Naive B cell (primary cell): ENCODE results near the gene TMX3. TPM values are rescaled to one million over a fixed set of nuclear protein-coding genes. Genes with fewer than 3 reads are reported as not detected.

Source experiments
- ATAC-seq, 2 donors: fragments of 150-1000 bp; cut with Tn5 transposase; 2 replicates each; pipeline ENCODE4 v1.10.0; 2021; ENCODE audit warnings: low read depth in 2 of 2, mild to moderate bottlenecking in 2 of 2, moderate library complexity in 2 of 2
- DNase-seq: peaks from one replicate; pipeline ENCODE4 v3.0.0; 2022
- H3K27ac Mint-ChIP-seq, 6 donors: one replicate each; pipeline ENCODE4 v1.8.0; 2020 to 2022; ENCODE audit warnings: mild to moderate bottlenecking in 6 of 6, mixed read lengths in 6 of 6, moderate library complexity in 5 of 6, inconsistent platforms in 2 of 6
- H3K27me3 Mint-ChIP-seq, 3 donors: one replicate each; pipeline ENCODE4 v1.8.0; 2021 to 2022; ENCODE audit warnings: mixed read lengths in 3 of 3, mild to moderate bottlenecking in 1 of 3
- H3K36me3 Mint-ChIP-seq, 2 donors: one replicate each; pipeline ENCODE4 v1.8.0; 2020 to 2022; ENCODE audit warnings: mixed read lengths in 2 of 2, inconsistent platforms in 1 of 2, mild to moderate bottlenecking in 1 of 2
- H3K4me1 Mint-ChIP-seq, 3 donors: one replicate each; pipeline ENCODE4 v1.8.0; 2020 to 2022; ENCODE audit warnings: mixed read lengths in 3 of 3, inconsistent platforms in 1 of 3, mild to moderate bottlenecking in 1 of 3, moderate library complexity in 1 of 3
- H3K4me3 Mint-ChIP-seq, 8 donors: one replicate each; pipeline ENCODE4 v1.8.0; 2020 to 2022; ENCODE audit warnings: mild to moderate bottlenecking in 8 of 8, mixed read lengths in 8 of 8, moderate library complexity in 8 of 8, inconsistent platforms in 2 of 8
- H3K9me3 Mint-ChIP-seq, 7 donors: one replicate each; pipeline ENCODE4 v1.8.0; 2020 to 2022; ENCODE audit warnings: mixed read lengths in 7 of 7, mild to moderate bottlenecking in 5 of 7, inconsistent platforms in 2 of 7, moderate library complexity in 1 of 7
- polyA plus RNA-seq, 6 donors: library from polyadenylated mRNA; unstranded; fragments of 300-500 nt; fragmentation: Illumina TruSeq; gene quantifications; one replicate each; pipeline ENCODE4 v1.2.3, GENCODE V29; 2021; ENCODE audit warnings: low read depth in 6 of 6

The TMX3 gene
- polyA plus RNA-seq, 6 donors from 2014 or later: 15.3 to 27.7 (median 21.6) TPM

DNA sequence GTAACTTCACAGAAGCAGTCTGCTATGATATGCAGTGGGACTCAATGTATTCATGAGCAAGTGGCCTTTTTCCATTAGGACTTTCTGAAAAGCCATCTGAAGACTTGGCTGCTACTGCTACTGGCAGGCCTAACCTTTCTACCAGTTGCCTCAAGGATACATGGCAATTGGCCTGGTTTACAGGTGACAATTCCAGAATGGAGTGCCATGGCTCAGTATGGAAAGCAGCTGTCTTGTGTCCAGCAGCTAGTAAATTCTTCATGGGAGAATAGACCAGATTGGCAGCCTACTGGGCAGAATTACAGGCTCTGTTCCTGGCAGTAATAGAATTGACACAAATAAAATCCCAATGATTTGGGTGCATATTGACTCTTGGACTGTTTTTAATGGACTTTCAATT, 12.6 kb upstream of the TMX3 start:
- DNase-seq (no peak), ATAC-seq (no peak)
- H3K9me3 Mint-ChIP-seq: peaks cover 3 to 19% (median 9%) of the 10 kb centered on the region in 7 donors
- H3K4me3 Mint-ChIP-seq: no peak overlapping the region
- peaks cover 0 to 6% (median 0%) of the 10 kb centered on the region in 3 donors for H3K27me3 Mint-ChIP-seq
- H3K4me1 Mint-ChIP-seq: peaks cover 7 to 15% (median 10%) of the 10 kb centered on the region in 3 donors
- no peak overlapping the region for H3K27ac Mint-ChIP-seq
- H3K36me3 Mint-ChIP-seq: peaks cover 0 to 7% of the 10 kb centered on the region in 2 donors

DNA sequence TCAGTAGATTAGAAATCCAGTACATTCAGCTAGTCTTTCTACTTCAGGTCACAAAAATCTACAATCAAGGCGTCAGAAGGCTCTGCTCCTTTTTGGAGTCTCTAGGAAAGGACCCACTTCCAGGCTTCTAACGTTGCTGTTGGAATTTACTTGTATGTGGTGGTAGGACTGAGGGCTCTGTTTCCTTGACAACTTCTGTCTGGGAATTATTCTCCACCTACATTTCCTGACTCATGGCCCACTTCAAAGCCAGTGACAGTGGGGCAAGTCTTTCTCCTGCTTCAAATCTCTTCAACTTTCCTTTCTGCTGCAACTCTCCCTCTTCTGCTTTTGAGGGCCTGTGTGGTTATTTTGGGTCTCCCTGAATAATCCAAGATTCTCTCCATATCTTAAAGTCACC, 10.4 kb upstream of the TMX3 start:
- Mint-ChIP-seq H3K27ac (no peak overlapping the region), H3K4me3 (peak overlapping the region in 1 of 8 donors; percentile 26), H3K4me1 (peaks cover 20 to 31% (median 27%) of the 10 kb centered on the region in 3 donors), H3K9me3 (peaks cover 3 to 19% (median 9%) of the 10 kb centered on the region in 7 donors), H3K27me3 (peaks cover 0 to 6% (median 0%) of the 10 kb centered on the region in 3 donors), H3K36me3 (peaks cover 0 to 7% of the 10 kb centered on the region in 2 donors)
- ATAC-seq (no peak), DNase-seq (no peak)

DNA sequence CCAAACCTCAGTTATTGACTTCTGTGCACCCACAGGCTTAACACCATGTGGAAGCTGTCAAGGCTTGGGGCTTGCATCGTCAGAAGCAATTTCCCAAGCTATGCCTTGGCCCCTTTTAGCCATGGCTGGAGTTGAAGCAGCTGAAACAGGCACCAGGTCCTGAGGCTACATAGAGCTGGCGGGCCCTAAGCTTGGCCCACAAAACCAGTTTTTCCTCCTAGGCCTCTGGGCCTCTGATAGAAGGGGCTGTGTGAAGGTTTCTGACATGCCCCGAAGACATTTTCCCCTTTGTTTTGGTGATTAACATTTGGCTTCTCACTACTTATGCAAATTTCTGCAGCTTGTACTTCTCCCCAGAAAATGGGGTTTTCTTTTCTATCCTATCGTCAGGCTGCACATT, 9.1 kb upstream of the TMX3 start:
- peaks cover 0 to 6% (median 0%) of the 10 kb centered on the region in 3 donors for H3K27me3 Mint-ChIP-seq
- peaks cover 0 to 7% of the 10 kb centered on the region in 2 donors for H3K36me3 Mint-ChIP-seq
- H3K4me1 Mint-ChIP-seq: peaks cover 20 to 31% (median 27%) of the 10 kb centered on the region in 3 donors
- H3K9me3 Mint-ChIP-seq: peaks cover 3 to 19% (median 9%) of the 10 kb centered on the region in 7 donors
- H3K4me3 Mint-ChIP-seq: no peak overlapping the region
- H3K27ac Mint-ChIP-seq: no peak overlapping the region
- DNase-seq: no peak
- ATAC-seq: no peak

DNA sequence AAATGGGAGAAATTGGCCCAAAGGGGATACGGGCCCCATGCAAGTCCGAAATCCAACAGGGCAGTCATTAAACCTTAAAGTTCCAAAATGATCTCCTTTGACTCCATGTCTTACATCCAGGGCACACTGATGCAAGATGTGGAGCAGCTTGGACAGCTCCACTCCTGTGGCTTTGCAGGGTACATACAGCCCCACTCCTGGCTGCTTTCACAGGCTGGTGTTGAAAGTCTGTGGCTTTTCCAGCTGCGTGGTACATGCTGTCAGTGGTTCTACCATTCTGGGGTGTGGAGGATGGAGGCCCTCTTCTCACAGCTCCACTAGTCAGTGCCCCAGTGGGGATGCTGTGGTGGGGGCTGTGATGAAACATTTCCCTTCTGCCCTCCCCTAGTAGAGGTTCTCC, 8.6 kb upstream of the TMX3 start:
- Mint-ChIP-seq H3K4me1 (peaks cover 20 to 31% (median 27%) of the 10 kb centered on the region in 3 donors), H3K4me3 (peak overlapping the region in 3 of 8 donors; percentile 0 to 57 (median 30)), H3K9me3 (peaks cover 3 to 19% (median 9%) of the 10 kb centered on the region in 7 donors), H3K36me3 (peaks cover 0 to 7% of the 10 kb centered on the region in 2 donors), H3K27ac (peak overlapping the region in 1 of 6 donors; percentile 34), H3K27me3 (peaks cover 0 to 6% (median 0%) of the 10 kb centered on the region in 3 donors)
- no peak for ATAC-seq
- no peak for DNase-seq

DNA sequence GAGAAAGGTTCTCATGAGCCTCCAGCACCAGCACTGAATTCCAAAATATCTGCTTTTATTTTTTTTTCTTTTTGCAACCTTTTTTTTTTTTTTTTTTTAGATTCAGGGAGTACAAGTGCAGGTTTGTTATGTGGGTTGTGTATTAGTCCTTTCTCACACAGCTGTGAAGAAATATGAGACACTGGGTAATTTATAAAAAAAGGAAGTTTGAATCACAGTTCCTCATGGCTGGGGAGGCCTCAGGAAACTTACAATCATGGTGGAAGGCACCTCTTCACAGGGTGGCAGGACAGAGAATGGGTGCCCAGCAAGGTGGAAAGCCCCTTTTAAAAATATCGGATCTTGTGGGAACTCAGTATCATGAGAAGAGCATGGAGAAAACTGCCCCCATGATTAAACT, 7.9 kb upstream of the TMX3 start:
- Mint-ChIP-seq H3K4me3 (peak overlapping the region in 5 of 8 donors; percentile 0 to 79 (median 44)), H3K4me1 (peaks cover 20 to 31% (median 27%) of the 10 kb centered on the region in 3 donors), H3K27ac (peak overlapping the region in 3 of 6 donors; percentile 34 to 49 (median 47)), H3K36me3 (peaks cover 0 to 7% of the 10 kb centered on the region in 2 donors), H3K9me3 (peaks cover 3 to 19% (median 9%) of the 10 kb centered on the region in 7 donors), H3K27me3 (peaks cover 0 to 6% (median 0%) of the 10 kb centered on the region in 3 donors)
- DNase-seq (no peak), ATAC-seq (peak; percentile 62 to 78)

DNA sequence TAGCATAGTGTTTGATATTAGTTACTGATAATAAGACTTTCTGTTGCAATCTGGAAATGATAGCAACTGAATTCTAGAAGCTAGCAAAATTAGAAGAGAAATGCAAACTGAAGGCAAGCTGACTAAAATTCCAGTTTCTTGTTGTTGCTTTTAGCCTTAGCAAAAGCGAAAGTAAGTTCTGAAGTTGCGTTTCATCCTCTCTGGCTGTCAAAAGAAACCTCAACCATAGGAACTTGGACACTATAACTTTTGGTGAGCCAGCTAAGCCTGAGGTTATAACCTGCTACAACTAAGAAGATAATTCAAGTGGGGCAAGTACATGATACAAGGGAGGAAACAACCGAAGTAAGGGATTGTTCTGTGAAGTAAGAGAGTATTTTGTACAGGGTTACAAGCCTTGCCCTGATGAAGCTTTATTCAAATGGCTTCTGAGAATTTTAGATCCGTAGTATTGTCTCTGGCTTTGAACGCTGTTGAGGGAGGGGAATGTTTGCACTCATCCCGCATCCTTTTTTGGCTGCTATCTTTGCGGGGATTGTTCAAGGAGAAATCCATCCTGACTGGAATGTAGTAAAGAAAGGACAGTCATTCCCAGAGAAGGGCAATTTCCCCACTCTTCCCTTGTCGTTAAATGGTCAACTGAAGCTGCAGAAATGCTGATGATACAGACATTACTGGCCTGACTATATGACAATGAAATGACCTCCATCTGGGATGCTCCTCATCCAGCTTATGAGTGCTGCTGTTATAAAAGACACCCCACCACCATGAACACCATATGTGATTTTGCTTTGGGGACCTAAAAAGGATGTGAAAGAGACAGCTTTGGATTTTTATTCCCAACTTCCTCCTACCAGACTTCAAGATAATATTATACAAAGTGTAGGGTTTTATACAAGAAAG, 7.0 kb upstream of the TMX3 start:
- peaks cover 20 to 31% (median 27%) of the 10 kb centered on the region in 3 donors for H3K4me1 Mint-ChIP-seq
- no peak for DNase-seq
- peaks cover 3 to 19% (median 9%) of the 10 kb centered on the region in 7 donors for H3K9me3 Mint-ChIP-seq
- H3K27me3 Mint-ChIP-seq: peaks cover 0 to 6% (median 0%) of the 10 kb centered on the region in 3 donors
- peaks cover 0 to 7% of the 10 kb centered on the region in 2 donors for H3K36me3 Mint-ChIP-seq
- peak overlapping the region; percentile 5 to 95 (median 70) for H3K27ac Mint-ChIP-seq
- peak overlapping the region; percentile 54 to 88 (median 80) for H3K4me3 Mint-ChIP-seq
- peak; percentile 40 to 49 for ATAC-seq

DNA sequence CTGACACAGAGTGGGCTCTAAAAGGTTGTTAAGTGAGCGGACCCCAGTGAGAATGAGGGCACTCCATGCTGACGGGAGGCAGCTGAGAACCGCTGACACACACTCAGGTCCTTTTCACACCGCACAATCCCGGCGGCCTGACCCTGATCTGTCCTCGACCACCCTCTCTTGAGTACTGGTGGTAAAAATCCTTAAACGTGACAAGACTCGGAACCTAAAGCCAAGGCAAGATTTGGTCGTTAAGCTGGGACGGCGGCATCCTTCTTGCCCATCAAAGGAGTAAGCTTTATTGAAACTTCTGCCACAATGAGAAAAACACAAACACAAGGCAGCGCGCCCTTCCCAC, 569 bp downstream of the TMX3 start:
- Mint-ChIP-seq H3K4me3 (peak overlapping the region; percentile 94 to 99 (median 98)), H3K4me1 (peaks cover 23 to 41% (median 29%) of the 10 kb centered on the region in 3 donors), H3K27me3 (no peaks in the 10 kb centered on the region), H3K9me3 (peaks cover 0 to 2% (median 0%) of the 10 kb centered on the region in 7 donors), H3K36me3 (peaks cover 6 to 8% of the 10 kb centered on the region in 2 donors), H3K27ac (peak overlapping the region; percentile 74 to 89 (median 82))
- ATAC-seq (peak in 1 of 2 donors; percentile 2), DNase-seq (peak; percentile 11)

DNA sequence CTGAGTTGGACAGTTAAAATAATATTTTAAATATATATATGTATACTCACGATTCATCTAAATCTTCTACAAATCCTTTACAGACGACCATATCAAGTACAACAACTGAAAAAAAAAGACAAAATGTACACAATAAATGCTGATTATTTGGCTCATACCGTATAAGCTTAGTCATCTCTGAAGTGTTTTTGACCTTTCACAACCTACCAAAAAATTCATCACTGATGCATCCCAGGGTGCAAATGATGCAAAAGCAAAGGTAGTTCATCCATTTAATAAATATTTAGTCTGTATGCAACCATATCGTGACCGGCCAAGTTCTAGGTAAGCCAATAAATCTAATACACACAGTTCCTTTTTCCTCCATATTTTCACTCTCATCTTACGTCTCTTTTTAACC, 1.1 kb downstream of the TMX3 start:
- Mint-ChIP-seq H3K4me1 (peaks cover 24 to 41% (median 29%) of the 10 kb centered on the region in 3 donors), H3K36me3 (peaks cover 8 to 9% of the 10 kb centered on the region in 2 donors), H3K27ac (peak overlapping the region in 5 of 6 donors; percentile 33 to 89 (median 85)), H3K4me3 (peak overlapping the region; percentile 94 to 99 (median 98)), H3K27me3 (no peaks in the 10 kb centered on the region), H3K9me3 (peaks cover 0 to 2% (median 0%) of the 10 kb centered on the region in 7 donors)
- ATAC-seq (no peak), DNase-seq (no peak)

DNA sequence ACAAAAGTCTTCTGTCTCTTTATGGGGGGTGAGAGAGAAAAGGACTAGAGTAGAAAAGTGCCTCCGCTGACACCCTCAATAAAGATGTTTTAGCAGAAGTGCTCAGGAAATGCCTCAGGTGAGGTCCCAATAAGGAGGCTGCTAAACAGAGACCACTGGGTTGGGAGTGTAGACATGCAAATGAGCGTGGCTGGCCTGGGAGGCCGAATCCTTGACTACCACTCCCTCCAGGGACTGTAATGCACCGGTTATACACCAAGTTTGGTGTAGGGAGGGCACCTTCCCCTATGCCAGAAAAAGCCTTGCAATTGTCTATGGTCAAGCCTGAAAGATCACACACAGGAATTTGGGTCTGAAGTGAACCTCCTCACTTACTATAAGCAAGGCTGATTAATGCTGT, 1.8 kb downstream of the TMX3 start:
- ATAC-seq (no peak), DNase-seq (no peak)
- Mint-ChIP-seq H3K9me3 (peaks cover 0 to 2% (median 0%) of the 10 kb centered on the region in 7 donors), H3K27ac (peak overlapping the region in 3 of 6 donors; percentile 43 to 62 (median 60)), H3K4me3 (peak overlapping the region in 7 of 8 donors; percentile 42 to 96 (median 75)), H3K36me3 (peaks cover 8 to 9% of the 10 kb centered on the region in 2 donors), H3K4me1 (peaks cover 24 to 42% (median 29%) of the 10 kb centered on the region in 3 donors), H3K27me3 (no peaks in the 10 kb centered on the region)

DNA sequence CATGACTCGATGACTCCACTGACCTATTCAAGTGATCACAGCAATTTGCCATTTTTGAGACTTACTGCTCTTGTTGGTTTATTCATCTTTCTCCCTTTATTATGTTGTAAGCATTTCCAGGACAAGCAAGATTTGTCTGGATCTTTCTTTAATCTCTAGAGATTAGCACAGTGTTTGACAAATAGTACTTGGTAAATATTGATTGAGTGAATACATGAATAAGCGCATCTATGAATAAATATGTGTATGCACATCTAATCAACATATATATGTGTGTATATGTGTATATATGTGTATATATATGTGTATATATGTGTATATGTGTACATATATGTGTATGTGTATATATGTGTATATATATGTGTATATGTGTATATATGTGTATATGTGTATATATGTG, 7.3 kb downstream of the TMX3 start:
- H3K4me3 Mint-ChIP-seq: no peak overlapping the region
- peaks cover 16 to 34% of the 10 kb centered on the region in 2 donors for H3K36me3 Mint-ChIP-seq
- H3K4me1 Mint-ChIP-seq: peaks cover 10 to 28% (median 15%) of the 10 kb centered on the region in 3 donors
- no peaks in the 10 kb centered on the region for H3K27me3 Mint-ChIP-seq
- H3K9me3 Mint-ChIP-seq: no peaks in the 10 kb centered on the region
- no peak overlapping the region for H3K27ac Mint-ChIP-seq
- ATAC-seq (no peak), DNase-seq (no peak)

DNA sequence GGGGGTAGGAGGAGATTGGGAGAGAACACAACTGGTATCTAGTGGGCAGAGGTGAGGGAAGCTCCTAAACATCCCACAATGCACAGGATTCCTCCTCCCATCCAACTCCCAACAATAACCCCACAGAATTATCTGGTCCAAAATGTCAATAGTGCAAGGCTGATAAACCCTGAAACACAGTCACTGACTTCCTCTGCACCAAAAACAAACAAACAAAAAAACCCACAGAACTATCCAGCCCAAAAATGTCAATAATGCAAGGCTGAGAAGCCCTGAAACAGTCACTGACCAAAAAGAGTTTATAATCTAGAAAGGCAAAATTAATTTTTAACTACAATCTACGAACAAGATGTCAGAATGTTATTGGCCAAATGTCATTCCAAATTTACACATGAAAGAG, 9.8 kb downstream of the TMX3 start:
- H3K36me3 Mint-ChIP-seq: peaks cover 16 to 37% of the 10 kb centered on the region in 2 donors
- H3K4me3 Mint-ChIP-seq: no peak overlapping the region
- ATAC-seq (no peak), DNase-seq (no peak)
- no peak overlapping the region for H3K27ac Mint-ChIP-seq
- H3K4me1 Mint-ChIP-seq: peaks cover 12 to 14% (median 13%) of the 10 kb centered on the region in 3 donors
- no peaks in the 10 kb centered on the region for H3K9me3 Mint-ChIP-seq
- no peaks in the 10 kb centered on the region for H3K27me3 Mint-ChIP-seq

DNA sequence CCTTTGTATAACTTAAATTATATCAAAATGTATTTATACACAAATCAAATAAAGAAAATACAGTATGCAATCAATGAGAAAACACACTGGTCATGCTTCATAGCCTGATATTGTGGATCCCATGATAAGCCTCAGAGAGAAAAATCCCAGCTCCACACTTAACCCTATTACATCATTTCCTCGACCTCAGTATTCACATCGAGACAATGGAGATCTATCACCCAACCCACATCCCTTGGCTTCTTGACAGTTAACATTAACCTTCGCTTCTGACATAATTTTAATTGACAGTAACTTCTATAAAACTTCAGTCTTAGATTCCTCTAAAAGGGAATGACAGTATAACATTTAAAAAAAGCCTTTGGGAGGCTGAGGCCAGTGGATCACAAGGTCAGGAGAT, 11.6 kb downstream of the TMX3 start:
- H3K4me3 Mint-ChIP-seq: no peak overlapping the region

DNA sequence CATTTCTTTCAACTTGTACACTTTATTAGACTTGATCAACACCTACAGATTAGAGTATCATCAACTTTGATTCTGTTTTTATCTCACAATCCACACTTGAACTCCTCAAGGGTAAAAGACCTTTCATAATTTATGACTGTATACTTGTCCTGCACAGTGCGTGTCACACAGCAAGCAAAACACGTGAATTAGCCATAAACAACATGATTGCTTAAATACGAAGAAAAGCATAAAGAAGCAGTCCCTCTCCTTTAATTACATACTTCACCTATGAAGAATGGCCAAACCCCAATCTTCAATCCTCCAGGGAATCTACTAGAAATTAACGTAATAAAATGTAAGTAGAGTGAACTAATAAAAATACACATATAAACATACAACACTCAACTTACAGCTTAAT, 13.6 kb downstream of the TMX3 start:
- DNase-seq: no peak
- Mint-ChIP-seq H3K27ac (peak overlapping the region in 1 of 6 donors; percentile 36), H3K9me3 (no peaks in the 10 kb centered on the region), H3K4me1 (peaks cover 5 to 11% (median 6%) of the 10 kb centered on the region in 3 donors), H3K4me3 (peak overlapping the region in 1 of 8 donors; percentile 42), H3K27me3 (no peaks in the 10 kb centered on the region), H3K36me3 (peaks cover 0 to 39% of the 10 kb centered on the region in 2 donors)
- ATAC-seq: no peak

More for the DNA sequence above, 11.6 kb downstream of the TMX3 start:
- Mint-ChIP-seq H3K9me3 (no peaks in the 10 kb centered on the region), H3K4me1 (peaks cover 8 to 14% (median 12%) of the 10 kb centered on the region in 3 donors), H3K27ac (no peak overlapping the region), H3K36me3 (peaks cover 6 to 42% of the 10 kb centered on the region in 2 donors), H3K27me3 (no peaks in the 10 kb centered on the region)
- DNase-seq: no peak
- ATAC-seq: no peak
